Cardiac atrium fibroblast (primary cell): ENCODE measurements around the gene NDOR1. TPM values are rescaled to one million over a fixed set of nuclear protein-coding genes. Genes with fewer than 3 reads are reported as not detected.

ENCODE experiments used
- total RNA-seq: library from RNA; depleted of rRNA; stranded (reverse); fragments of >200 nt; gene quantifications from 2 replicates; pipeline ENCODE4 v1.2.3, GENCODE V29; 2015

Gene NDOR1
- total RNA-seq, 1 donor from 2014 or later = 8.3 TPM

Other genes starting within 250 kb of the NDOR1 start
- 4.5 and 15.2 TPM in 2 replicates for gene PTGDS, start 228.2 kb upstream of the NDOR1 start, total RNA-seq
- gene LCNL1, start 222.7 kb upstream of the NDOR1 start, total RNA-seq = not detected in 2 replicates
- gene PAXX, start 213.3 kb upstream of the NDOR1 start, total RNA-seq = 17.7 and 29.2 TPM in 2 replicates
- 4.7 and 16.8 TPM in 2 replicates for gene CLIC3, start 209.1 kb upstream of the NDOR1 start, total RNA-seq
- gene ABCA2, start 177.5 kb upstream of the NDOR1 start, total RNA-seq = 12.3 and 23.8 TPM in 2 replicates
- gene FUT7, start 173.6 kb upstream of the NDOR1 start, total RNA-seq = not detected in 2 replicates
- 51.2 and 71.8 TPM in 2 replicates for gene NPDC1, start 159.5 kb upstream of the NDOR1 start, total RNA-seq
- gene ENTPD2, start 151.6 kb upstream of the NDOR1 start, total RNA-seq = not detected in 2 replicates
- gene SAPCD2, start 135.1 kb upstream of the NDOR1 start, total RNA-seq = 0.18 and 2.6 TPM in 2 replicates
- 8.5 and 10.7 TPM in 2 replicates for gene UAP1L1, start 128.2 kb upstream of the NDOR1 start, total RNA-seq
- 86.1 and 101 TPM in 2 replicates for gene MAN1B1, start 118.7 kb upstream of the NDOR1 start, total RNA-seq
- 136 and 138 TPM in 2 replicates for gene DPP7, start 91.0 kb upstream of the NDOR1 start, total RNA-seq
- not detected in 2 replicates for gene GRIN1, start 66.5 kb upstream of the NDOR1 start, total RNA-seq
- gene LRRC26, start 35.6 kb upstream of the NDOR1 start, total RNA-seq = not detected in 2 replicates
- gene TMEM210, start 33.6 kb upstream of the NDOR1 start, total RNA-seq = not detected in 2 replicates
- 13.5 and 20.3 TPM in 2 replicates for gene ANAPC2, start 17.1 kb upstream of the NDOR1 start, total RNA-seq
- 52.2 and 74.0 TPM in 2 replicates for gene SSNA1, start 17.0 kb upstream of the NDOR1 start, total RNA-seq
- gene TPRN, start 5.0 kb upstream of the NDOR1 start, total RNA-seq = 5.8 and 7.2 TPM in 2 replicates
- 26.7 and 38.4 TPM in 2 replicates for gene TMEM203, start 52 bp upstream of the NDOR1 start, total RNA-seq
- 0.16 TPM in 1 of 2 replicates, not detected in the other for gene RNF208, start 16.5 kb downstream of the NDOR1 start, total RNA-seq
- not detected in 2 replicates for gene CYSRT1, start 19.5 kb downstream of the NDOR1 start, total RNA-seq
- not detected in 2 replicates for gene RNF224, start 21.8 kb downstream of the NDOR1 start, total RNA-seq
- gene SLC34A3, start 25.2 kb downstream of the NDOR1 start, total RNA-seq = not detected in 2 replicates
- gene TUBB4B, start 35.6 kb downstream of the NDOR1 start, total RNA-seq = 223 and 269 TPM in 2 replicates
- not detected in 2 replicates for gene STPG3, start 45.6 kb downstream of the NDOR1 start, total RNA-seq
- gene NELFB, start 49.6 kb downstream of the NDOR1 start, total RNA-seq = 44.6 and 49.7 TPM in 2 replicates
- gene TOR4A, start 72.0 kb downstream of the NDOR1 start, total RNA-seq = 13.0 and 15.6 TPM in 2 replicates
- 0.18 and 1.9 TPM in 2 replicates for gene NRARP, start 96.6 kb downstream of the NDOR1 start, total RNA-seq
- gene EXD3, start 217.5 kb downstream of the NDOR1 start, total RNA-seq = 2.8 and 4.0 TPM in 2 replicates
- 0.16 TPM in 1 of 2 replicates, not detected in the other for gene NOXA1, start 217.7 kb downstream of the NDOR1 start, total RNA-seq
- gene ENTPD8, start 235.7 kb downstream of the NDOR1 start, total RNA-seq = not detected in 2 replicates